GM20000 (cell line): Measurements from ENCODE around the gene EDN3.

Source experiments
- DNase-seq: peaks from one replicate; pipeline ENCODE4 v3.0.0; 2012; ENCODE audit warnings: low spot score
- TF ChIP-seq, protein P1 (sequence below): IDR thresholded peaks from 2 replicates; pipeline ENCODE4 v1.5.1; 2012; ENCODE audit warnings: mild to moderate bottlenecking, control low read depth; ENCODE audit errors: extremely low read depth, missing control alignments

The EDN3 gene

DNA sequence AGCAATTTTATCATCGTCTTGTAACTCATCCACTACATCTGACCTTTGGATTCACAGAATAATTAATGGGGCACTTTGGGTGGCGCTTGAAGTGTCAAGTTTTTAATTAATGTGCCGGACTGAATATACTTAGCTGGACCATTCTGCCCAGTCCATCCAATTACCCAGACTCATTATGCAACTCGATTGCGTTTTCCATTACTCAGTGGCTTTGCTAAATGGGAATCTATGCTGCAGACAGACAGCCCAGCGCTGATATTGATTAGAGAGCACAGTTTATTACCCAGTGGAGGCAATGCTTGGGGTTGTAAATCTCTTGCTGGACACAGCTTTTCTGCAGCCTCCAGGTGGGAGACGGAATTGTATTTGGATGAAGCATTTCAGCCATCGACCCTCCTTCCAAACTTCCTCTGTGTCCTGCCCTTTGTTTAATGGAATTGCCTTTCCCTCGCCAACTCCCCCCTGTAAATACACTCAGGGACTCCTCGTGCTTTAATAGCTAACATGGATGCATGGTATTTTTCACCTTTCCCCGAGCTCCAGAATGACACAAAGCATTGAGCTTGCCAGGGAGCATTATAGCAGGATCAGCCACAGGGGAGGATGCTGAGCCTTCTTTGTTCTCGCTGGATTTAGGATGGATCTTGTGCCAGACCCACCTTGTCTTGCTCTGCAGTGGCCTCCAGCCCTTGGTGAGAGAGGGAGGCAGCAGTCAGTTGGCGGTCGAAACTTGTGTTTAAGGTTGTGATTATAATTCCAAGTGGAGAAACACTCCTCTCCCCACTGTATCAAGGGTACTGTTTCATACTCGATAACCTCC is 59.7 kb downstream of the EDN3 start:
- no peak for DNase-seq

GRCh38 chr20:59360934-59361333 is 60.5 kb downstream of the EDN3 start:
- TF ChIP-seq, protein P1, sequence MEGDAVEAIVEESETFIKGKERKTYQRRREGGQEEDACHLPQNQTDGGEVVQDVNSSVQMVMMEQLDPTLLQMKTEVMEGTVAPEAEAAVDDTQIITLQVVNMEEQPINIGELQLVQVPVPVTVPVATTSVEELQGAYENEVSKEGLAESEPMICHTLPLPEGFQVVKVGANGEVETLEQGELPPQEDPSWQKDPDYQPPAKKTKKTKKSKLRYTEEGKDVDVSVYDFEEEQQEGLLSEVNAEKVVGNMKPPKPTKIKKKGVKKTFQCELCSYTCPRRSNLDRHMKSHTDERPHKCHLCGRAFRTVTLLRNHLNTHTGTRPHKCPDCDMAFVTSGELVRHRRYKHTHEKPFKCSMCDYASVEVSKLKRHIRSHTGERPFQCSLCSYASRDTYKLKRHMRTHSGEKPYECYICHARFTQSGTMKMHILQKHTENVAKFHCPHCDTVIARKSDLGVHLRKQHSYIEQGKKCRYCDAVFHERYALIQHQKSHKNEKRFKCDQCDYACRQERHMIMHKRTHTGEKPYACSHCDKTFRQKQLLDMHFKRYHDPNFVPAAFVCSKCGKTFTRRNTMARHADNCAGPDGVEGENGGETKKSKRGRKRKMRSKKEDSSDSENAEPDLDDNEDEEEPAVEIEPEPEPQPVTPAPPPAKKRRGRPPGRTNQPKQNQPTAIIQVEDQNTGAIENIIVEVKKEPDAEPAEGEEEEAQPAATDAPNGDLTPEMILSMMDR, result no peak
- DNase-seq, result no peak

More for the DNA sequence above, 59.7 kb downstream of the EDN3 start:
- TF ChIP-seq, protein P1, result no peak

- no peak for DNase-seq
- TF ChIP-seq, protein P1, result no peak
Observed at GRCh38 chr20:59361411-59361810, 61.0 kb downstream of the EDN3 start.

GRCh38 chr20:59363101-59363500 is 62.7 kb downstream of the EDN3 start:
- TF ChIP-seq, protein P1, result no peak
- DNase-seq, result no peak

GRCh38 chr20:59364611-59365010 is 64.2 kb downstream of the EDN3 start:
- DNase-seq, result no peak

GRCh38 chr20:59365611-59366285 is 65.3 kb downstream of the EDN3 start:
- no peak for DNase-seq
- TF ChIP-seq, protein P1, result no peak

More at GRCh38 chr20:59364611-59365010, 64.2 kb downstream of the EDN3 start:
- TF ChIP-seq, protein P1, result no peak

DNA sequence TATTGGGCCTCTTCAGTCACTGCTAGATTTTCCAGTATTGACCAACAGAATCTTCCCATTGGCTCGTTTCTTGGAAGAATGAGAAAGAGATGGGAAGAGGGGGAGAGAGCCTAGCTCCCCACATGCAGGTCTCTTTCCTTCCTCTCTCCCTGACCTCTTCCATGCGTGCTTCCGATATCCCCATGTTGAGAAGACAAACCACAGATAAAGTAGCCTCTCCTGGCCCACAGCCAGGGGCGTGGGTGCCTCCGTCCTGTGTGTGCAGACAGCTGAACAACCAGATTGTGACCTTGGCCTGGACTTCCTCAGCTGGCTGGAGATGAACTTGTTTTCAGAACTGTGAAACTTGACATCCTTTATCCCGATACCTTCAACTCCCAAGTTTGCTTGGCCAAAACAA is 71.0 kb downstream of the EDN3 start:
- DNase-seq, result no peak
- TF ChIP-seq, protein P1, result no peak
